ENCODE data around the gene SRSF3. TPM values are rescaled to one million over a fixed set of nuclear protein-coding genes. Genes with fewer than 3 reads are reported as not detected.
"Not testable (repeated sequence)": the region's sequence is repeated elsewhere in the genome, so short reads cannot be mapped to it uniquely, and the experiment has no call there.

SRSF3 gene
- total RNA-seq, 1 experiment from 2014 or later: 954 TPM

GRCh38 chr6:36571122-36572043 is 22.8 kb upstream of the SRSF3 start:
- Histone ChIP-seq H2AFZ (ENCODE audit: low read length) (no peak overlapping the region), H3K23me2 (ENCODE audit: insufficient read length, low read depth, low read length, poor library complexity, severe bottlenecking) (no peaks in the 10 kb centered on the region), H3K14ac (ENCODE audit: insufficient read depth, low read length) (no peak overlapping the region), H2BK120ac (ENCODE audit: low read depth, low read length, poor library complexity, severe bottlenecking) (no peak overlapping the region), H3K4ac (ENCODE audit: low read depth, low read length) (no peak overlapping the region), H3K79me1 (ENCODE audit: insufficient read depth, low read depth, low read length, poor library complexity, severe bottlenecking) (no peaks in the 10 kb centered on the region), H3K27ac (ENCODE audit: insufficient read length, low read depth, low read length) (no peak overlapping the region), H3K79me2 (ENCODE audit: insufficient read depth, low read length) (no peaks in the 10 kb centered on the region), H3K27me3 (ENCODE audit: insufficient read depth, low read length) (no peaks in the 10 kb centered on the region), H4K8ac (replicated peaks; ENCODE audit: insufficient read length, low read depth, low read length) (no peak overlapping the region), H3K18ac (ENCODE audit: insufficient read length, low read depth, low read length) (no peak overlapping the region), H4K20me1 (ENCODE audit: control insufficient read depth, insufficient read depth, insufficient read length) (no peaks in the 10 kb centered on the region), H3K4me2 (ENCODE audit: insufficient read depth, insufficient read length, low read length) (no peak overlapping the region), H3K4me1 (ENCODE audit: insufficient read depth, low read length) (no peaks in the 10 kb centered on the region), H2BK5ac (ENCODE audit: insufficient read length, low read length) (no peak overlapping the region), H3K23ac (ENCODE audit: insufficient read length, low read depth, low read length) (no peak overlapping the region), H2AK5ac (ENCODE audit: insufficient read length, low read length) (no peak overlapping the region), H4K5ac (ENCODE audit: insufficient read length, low read depth, low read length) (no peak overlapping the region), H4K91ac (ENCODE audit: insufficient read length, low read depth, low read length) (no peak overlapping the region), H3T11ph (ENCODE audit: low read length) (no peak overlapping the region), H2BK12ac (ENCODE audit: insufficient read length, low read depth, low read length) (no peak overlapping the region), H3K9ac (ENCODE audit: extremely low read depth, insufficient read length, low read length) (no peak overlapping the region), H3K56ac (ENCODE audit: insufficient read length, low read depth, low read length) (no peak overlapping the region), H2BK20ac (ENCODE audit: low read depth, low read length, poor library complexity, severe bottlenecking) (no peak overlapping the region), H2BK15ac (ENCODE audit: low read depth, low read length) (no peak overlapping the region), H3K9me3 (ENCODE audit: control insufficient read depth, low read depth, low read length) (no peaks in the 10 kb centered on the region)
- no CpG with 5 or more reads among the region's 4 CpGs for WGBS (ENCODE audit: extremely low coverage, insufficient read length, low lambda C conversion rate)
- Mint-ChIP-seq H3K36me3 (ENCODE audit: insufficient read depth in 1 of 3, low read depth in 3 of 3) (no peaks in the 10 kb centered on the region), H3K27me3 (ENCODE audit: low read depth) (peaks cover 1% of the 10 kb centered on the region; the same call in 1 of the 2 replicates), H3K27ac (no peak overlapping the region), H3K4me3 (no peak overlapping the region), H3K9me3 (peaks cover 0 to 2% of the 10 kb centered on the region in 2 experiments; a peak in 1 of 5 replicates), H3K4me1 (peaks cover 0 to 3% of the 10 kb centered on the region in 2 experiments; a peak in 1 of 4 replicates)
- DNase-seq: no peak
- no peak for TF ChIP-seq CTCF (conservative IDR thresholded peaks at IDR 0.05)

DNA sequence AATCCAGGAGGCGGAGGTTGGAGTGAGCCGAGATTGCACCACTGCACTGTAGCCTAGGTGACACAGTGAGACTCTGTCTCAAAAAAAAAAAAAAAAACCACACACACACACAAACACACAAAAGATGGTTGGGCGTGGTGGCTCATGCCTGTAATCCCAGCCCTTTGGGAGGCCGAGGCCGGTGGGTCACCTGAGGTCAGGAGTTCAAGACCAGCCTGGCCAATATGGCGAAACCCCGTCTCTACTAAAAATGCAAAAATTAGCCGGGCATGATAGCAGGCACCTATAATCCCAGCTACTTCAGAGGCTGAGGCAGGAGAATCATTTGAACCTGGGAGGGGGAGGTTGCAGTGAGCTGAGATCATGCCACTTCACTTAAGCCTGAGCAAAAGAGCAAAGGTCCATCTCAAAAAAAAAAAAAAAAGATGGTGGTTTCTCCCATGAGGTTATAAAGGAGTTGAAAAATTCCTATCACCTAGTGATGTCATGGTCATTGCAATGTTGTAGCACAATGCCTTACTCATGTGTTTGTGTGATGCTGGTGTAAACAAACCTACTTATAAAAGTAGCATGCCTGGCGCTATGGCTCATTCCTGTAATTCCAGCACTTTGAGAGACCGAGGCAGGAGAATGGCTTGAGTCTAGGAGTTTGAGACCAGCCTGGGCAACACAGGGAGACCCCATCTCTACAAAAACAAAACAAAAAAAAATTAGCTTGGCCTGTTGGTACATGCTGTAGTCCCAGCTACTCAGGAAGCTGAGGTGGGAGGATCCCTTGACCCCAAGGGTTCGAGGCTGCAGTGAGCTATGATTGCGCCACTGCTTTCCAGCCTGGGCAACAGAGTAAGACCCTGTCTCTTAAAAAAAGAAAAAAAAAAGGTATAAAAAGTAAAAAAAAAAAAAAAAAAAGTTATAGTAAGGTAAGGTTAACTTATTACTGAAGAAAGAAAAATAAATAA is 21.5 kb upstream of the SRSF3 start:
- not testable (repeated sequence) for H2BK120ac ChIP-seq (ENCODE audit: low read depth, low read length, poor library complexity, severe bottlenecking); H3K27me3 Mint-ChIP-seq (ENCODE audit: low read depth); H3K9me3 Mint-ChIP-seq; H3K4me1 Mint-ChIP-seq; H3T11ph ChIP-seq (ENCODE audit: low read length); H3K79me2 ChIP-seq (ENCODE audit: insufficient read depth, low read length); H3K36me3 Mint-ChIP-seq (ENCODE audit: insufficient read depth in 1 of 3, low read depth in 3 of 3); H3K18ac ChIP-seq (ENCODE audit: insufficient read length, low read depth, low read length); H3K4me3 Mint-ChIP-seq; H3K4me1 ChIP-seq (ENCODE audit: insufficient read depth, low read length); H2AK5ac ChIP-seq (ENCODE audit: insufficient read length, low read length); H4K8ac ChIP-seq (replicated peaks; ENCODE audit: insufficient read length, low read depth, low read length); H2BK20ac ChIP-seq (ENCODE audit: low read depth, low read length, poor library complexity, severe bottlenecking); H3K27ac ChIP-seq (ENCODE audit: insufficient read length, low read depth, low read length); H3K14ac ChIP-seq (ENCODE audit: insufficient read depth, low read length); H3K27me3 ChIP-seq (ENCODE audit: insufficient read depth, low read length); H2BK15ac ChIP-seq (ENCODE audit: low read depth, low read length); DNase-seq; H2BK12ac ChIP-seq (ENCODE audit: insufficient read length, low read depth, low read length); H3K56ac ChIP-seq (ENCODE audit: insufficient read length, low read depth, low read length); H2AFZ ChIP-seq (ENCODE audit: low read length); H4K91ac ChIP-seq (ENCODE audit: insufficient read length, low read depth, low read length); H3K9ac ChIP-seq (ENCODE audit: extremely low read depth, insufficient read length, low read length); H4K20me1 ChIP-seq (ENCODE audit: control insufficient read depth, insufficient read depth, insufficient read length); H4K5ac ChIP-seq (ENCODE audit: insufficient read length, low read depth, low read length); H3K27ac Mint-ChIP-seq; H2BK5ac ChIP-seq (ENCODE audit: insufficient read length, low read length); H3K4me2 ChIP-seq (ENCODE audit: insufficient read depth, insufficient read length, low read length); H3K23ac ChIP-seq (ENCODE audit: insufficient read length, low read depth, low read length); H3K4ac ChIP-seq (ENCODE audit: low read depth, low read length); H3K79me1 ChIP-seq (ENCODE audit: insufficient read depth, low read depth, low read length, poor library complexity, severe bottlenecking); H3K9me3 ChIP-seq (ENCODE audit: control insufficient read depth, low read depth, low read length); H3K23me2 ChIP-seq (ENCODE audit: insufficient read length, low read depth, low read length, poor library complexity, severe bottlenecking)
- no CpG with 5 or more reads among the region's 12 CpGs for WGBS (ENCODE audit: extremely low coverage, insufficient read length, low lambda C conversion rate)
